Tibial nerve (tissue), 4 donors: ENCODE results near the gene BMP8A.

Source experiments
- EP300 ChIP-seq, 2 donors: sonication (generic); formaldehyde crosslinking; IDR thresholded peaks; one replicate each; pipeline ENCODE4 v1.6.1; 2017; ENCODE audit warnings: antibody characterized with exemption in 2 of 2, mild to moderate bottlenecking in 1 of 2
- POLR2A ChIP-seq, 2 donors: fragments of 450-650 bp; IDR thresholded peaks; one replicate each; pipeline ENCODE4 v1.6.1; 2017; ENCODE audit warnings: antibody characterized with exemption in 2 of 2, mild to moderate bottlenecking in 2 of 2, moderate library complexity in 2 of 2
- TF ChIP-seq, protein P1 (sequence below), 5 experiments: fragments of 200-600 bp in 3 of 5; fragments of 450-650 bp in 2 of 5; sonication (generic) in 3 of 5; IDR thresholded peaks; one replicate each; pipeline ENCODE4 v1.5.1; 2016 to 2019; ENCODE audit warnings: antibody characterized with exemption in 5 of 5, mild to moderate bottlenecking in 3 of 5, moderate library complexity in 2 of 5

DNA sequence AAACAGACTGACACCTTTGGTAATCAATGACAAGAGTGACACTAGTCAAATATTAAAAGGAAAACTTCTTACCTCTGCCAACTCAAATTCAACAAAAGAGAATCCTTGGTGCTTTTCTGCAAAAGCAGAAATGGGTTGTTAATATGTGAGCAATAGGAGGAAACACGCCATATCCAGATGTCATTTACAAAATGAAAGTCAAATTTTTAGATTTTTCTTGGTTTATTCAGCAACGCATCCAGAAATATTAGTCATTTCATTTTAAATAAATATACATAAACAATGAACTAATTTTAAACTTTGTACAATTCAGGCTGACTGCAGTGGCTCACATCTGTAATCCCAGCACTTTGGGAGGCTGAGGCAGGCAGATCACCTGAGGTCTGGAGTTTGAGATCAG is 62.8 kb downstream of the BMP8A start:
- TF ChIP-seq, protein P1, sequence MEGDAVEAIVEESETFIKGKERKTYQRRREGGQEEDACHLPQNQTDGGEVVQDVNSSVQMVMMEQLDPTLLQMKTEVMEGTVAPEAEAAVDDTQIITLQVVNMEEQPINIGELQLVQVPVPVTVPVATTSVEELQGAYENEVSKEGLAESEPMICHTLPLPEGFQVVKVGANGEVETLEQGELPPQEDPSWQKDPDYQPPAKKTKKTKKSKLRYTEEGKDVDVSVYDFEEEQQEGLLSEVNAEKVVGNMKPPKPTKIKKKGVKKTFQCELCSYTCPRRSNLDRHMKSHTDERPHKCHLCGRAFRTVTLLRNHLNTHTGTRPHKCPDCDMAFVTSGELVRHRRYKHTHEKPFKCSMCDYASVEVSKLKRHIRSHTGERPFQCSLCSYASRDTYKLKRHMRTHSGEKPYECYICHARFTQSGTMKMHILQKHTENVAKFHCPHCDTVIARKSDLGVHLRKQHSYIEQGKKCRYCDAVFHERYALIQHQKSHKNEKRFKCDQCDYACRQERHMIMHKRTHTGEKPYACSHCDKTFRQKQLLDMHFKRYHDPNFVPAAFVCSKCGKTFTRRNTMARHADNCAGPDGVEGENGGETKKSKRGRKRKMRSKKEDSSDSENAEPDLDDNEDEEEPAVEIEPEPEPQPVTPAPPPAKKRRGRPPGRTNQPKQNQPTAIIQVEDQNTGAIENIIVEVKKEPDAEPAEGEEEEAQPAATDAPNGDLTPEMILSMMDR (IDR thresholded peaks at IDR 0.05) = no peak
- no peak for TF ChIP-seq POLR2A (IDR thresholded peaks at IDR 0.05)
- TF ChIP-seq EP300 (IDR thresholded peaks at IDR 0.05) = no peak
